H1 (cell line): Measurements from ENCODE around the gene GMNN. TPM values are rescaled to one million over a fixed set of nuclear protein-coding genes. Genes with fewer than 3 reads are reported as not detected.

ENCODE experiments used
- GTF2F1 ChIP-seq: IDR thresholded peaks from 2 replicates; pipeline ENCODE4 v1.6.1; 2012; ENCODE audit warnings: low read depth, low read length, improper control_type of control experiment, borderline replicate concordance
- polyA plus RNA-seq, 7 experiments: library from polyadenylated mRNA; depleted of rRNA in 3 of 7; stranded (reverse) in 5 of 7; unstranded in 2 of 7; fragments of >200 nt in 5 of 7; fragments of 200-250 nt in 2 of 7; gene quantifications; 1 replicate in 5 of 7; 2 replicates in 1 of 7; 4 replicates in 1 of 7; pipeline versions ENCODE4 v1.2.1 to v1.2.3, GENCODE V29; 2011 to 2013; ENCODE audit warnings: missing spikeins in 2 of 7, mixed read lengths in 2 of 7
- total RNA-seq: library from RNA; stranded (reverse); fragmentation: NEBNext Ultra II Directional; extraction: Animal tissue kit (Norgen Biotek cat#: 25700); gene quantifications from 2 replicates; pipeline ENCODE4 v1.2.1, GENCODE V29; 2021

Gene GMNN
- total and polyA plus RNA-seq, 2 of the 8 experiments (the other 6 are each of a cell fraction or from before 2014, with no cell fraction given), result 65.9 to 101 TPM

GRCh38 chr6:24740861-24741260 is 33.9 kb upstream of the GMNN start (continued):
- TF ChIP-seq GTF2F1, result no peak
